ENCODE results near the gene ZNF367.

- TF ChIP-seq CTCF (IDR thresholded peaks at IDR 0.05) (no peak), POLR2A (IDR thresholded peaks at IDR 0.05) (no peak)
These were observed 32.7 kb upstream of the ZNF367 start for GRCh38 chr9:96450613-96451528.

Data from body of pancreas (tissue), 4 donors.